Lung microvascular endothelial cell (primary cell): ENCODE measurements around the gene TSGA10. TPM values are rescaled to one million over a fixed set of nuclear protein-coding genes. Genes with fewer than 3 reads are reported as not detected.

Experiments
- DNase-seq, 2 donors: peaks; one replicate each; pipeline versions ENCODE4 v3.0.0 to v3.0.0-alpha.2; 2010; ENCODE audit warnings: low read depth in 2 of 2
- total RNA-seq: library from RNA; depleted of rRNA; stranded (reverse); fragments of >200 nt; gene quantifications from 2 replicates; pipeline ENCODE4 v1.2.1, GENCODE V29; 2014

Gene TSGA10
- total RNA-seq, 1 donor from 2014 or later = 1.4 TPM

DNA sequence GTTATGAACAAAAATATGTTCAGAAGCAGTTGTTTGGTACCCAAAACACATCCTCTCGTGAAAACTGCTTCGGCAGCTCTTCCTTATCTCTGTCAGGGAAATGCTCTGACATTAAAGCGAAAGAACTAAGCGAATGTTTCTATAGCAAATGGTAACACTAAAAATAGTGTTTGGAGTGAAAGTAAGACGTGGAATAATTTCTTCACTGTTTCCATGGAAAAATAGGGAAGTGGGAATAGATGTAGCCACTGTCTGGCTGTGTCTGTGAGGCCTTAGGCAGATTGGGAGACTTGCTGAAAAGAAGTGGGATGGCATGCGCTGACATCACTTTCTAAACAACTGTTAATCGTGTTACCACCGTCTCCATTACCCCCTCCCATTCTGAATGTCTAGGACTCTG lies 207.2 kb downstream of the TSGA10 start:
- no peak for DNase-seq

Other genes with a start within 250 kb of the TSGA10 start
- gene CRACDL, start 218.7 kb downstream of the TSGA10 start, total RNA-seq = 0.60 and 2.2 TPM in 2 replicates
- gene C2orf15, start 13.2 kb downstream of the TSGA10 start, total RNA-seq = 0.20 and 0.22 TPM in 2 replicates
- gene LIPT1, start within 50 bp of the TSGA10 start, total RNA-seq = 3.3 and 4.8 TPM in 2 replicates
- 16.6 and 18.5 TPM in 2 replicates for gene MITD1, start 26.1 kb upstream of the TSGA10 start, total RNA-seq
- gene MRPL30, start 26.2 kb upstream of the TSGA10 start, total RNA-seq = 24.6 and 27.7 TPM in 2 replicates
- gene LYG2, start 100.7 kb upstream of the TSGA10 start, total RNA-seq = not detected in 2 replicates
- gene LYG1, start 146.3 kb upstream of the TSGA10 start, total RNA-seq = 0.22 and 0.40 TPM in 2 replicates
- gene TXNDC9, start 181.4 kb upstream of the TSGA10 start, total RNA-seq = 54.8 and 57.3 TPM in 2 replicates
- 12.7 and 14.6 TPM in 2 replicates for gene EIF5B, start 182.4 kb upstream of the TSGA10 start, total RNA-seq